GM23248 (cell line): ENCODE results near the gene UBE2S. TPM values are rescaled to one million over a fixed set of nuclear protein-coding genes. Genes with fewer than 3 reads are reported as not detected.
"Not testable (repeated sequence)": the region's sequence is repeated elsewhere in the genome, so short reads cannot be mapped to it uniquely, and the experiment has no call there.

Experiments used
- DNase-seq: peaks from one replicate; pipeline ENCODE4 v3.0.0-alpha.2; 2015
- H2AFZ ChIP-seq: fragments of 200-600 bp; sonication (generic); 2 replicates; pipeline ENCODE4 v1.6.1; 2016; ENCODE audit warnings: antibody characterized with exemption
- H3F3A ChIP-seq: fragments of 200-600 bp; sonication (generic); 2 replicates; pipeline ENCODE4 v1.6.1; 2016; ENCODE audit warnings: mild to moderate bottlenecking, antibody characterized with exemption, mixed run types; ENCODE audit not compliant: insufficient read depth
- H3K27ac ChIP-seq: fragments of 200-600 bp; sonication (generic); 2 replicates; pipeline ENCODE4 v1.5.1; 2016; ENCODE audit warnings: mild to moderate bottlenecking
- H3K27me3 ChIP-seq: fragments of 200-600 bp; sonication (generic); replicated peaks from 2 replicates; pipeline ENCODE4 v1.6.1; 2016; ENCODE audit warnings: mild to moderate bottlenecking; ENCODE audit not compliant: insufficient read depth
- H3K36me3 ChIP-seq: fragments of 200-600 bp; sonication (generic); 2 replicates; pipeline ENCODE4 v1.6.1; 2016; ENCODE audit warnings: low read depth, mild to moderate bottlenecking
- H3K4me1 ChIP-seq: fragments of 200-600 bp; sonication (generic); 2 replicates; pipeline ENCODE4 v1.6.1; 2016; ENCODE audit warnings: mild to moderate bottlenecking; ENCODE audit not compliant: insufficient read depth
- H3K4me2 ChIP-seq: fragments of 200-600 bp; sonication (generic); one replicate; pipeline ENCODE4 v1.6.1; 2016; ENCODE audit warnings: mild to moderate bottlenecking; ENCODE audit not compliant: unreplicated experiment
- H3K4me3 ChIP-seq: fragments of 200-600 bp; sonication (generic); 2 replicates; pipeline ENCODE4 v1.5.1; 2016; ENCODE audit warnings: mild to moderate bottlenecking
- H3K79me2 ChIP-seq: fragments of 200-600 bp; sonication (generic); 2 replicates; pipeline ENCODE4 v1.6.1; 2016; ENCODE audit warnings: mild to moderate bottlenecking; ENCODE audit not compliant: insufficient read depth
- H3K9ac ChIP-seq: fragments of 200-600 bp; sonication (generic); 2 replicates; pipeline ENCODE4 v1.6.1; 2016; ENCODE audit warnings: mild to moderate bottlenecking
- H3K9me2 ChIP-seq: fragments of 200-600 bp; sonication (generic); 2 replicates; pipeline ENCODE4 v1.6.1; 2016; ENCODE audit warnings: mixed run types, mild to moderate bottlenecking, moderate library complexity; ENCODE audit not compliant: insufficient read depth
- H3K9me3 ChIP-seq: fragments of 200-600 bp; sonication (generic); one replicate; pipeline ENCODE4 v1.6.1; 2017; ENCODE audit warnings: low read depth
- H4K20me1 ChIP-seq: fragments of 200-600 bp; sonication (generic); 2 replicates; pipeline ENCODE4 v1.6.0; 2016; ENCODE audit not compliant: insufficient read depth
- EZH2 ChIP-seq: fragments of 200-600 bp; sonication (generic); IDR thresholded peaks from 2 replicates; pipeline ENCODE4 v1.6.1; 2018; ENCODE audit warnings: antibody characterized with exemption, mild to moderate bottlenecking; ENCODE audit not compliant: insufficient read depth, poor library complexity, severe bottlenecking
- EZH2phosphoT487 ChIP-seq: fragments of 200-600 bp; sonication (generic); IDR thresholded peaks from 2 replicates; pipeline ENCODE4 v1.6.1; 2018; ENCODE audit warnings: antibody characterized with exemption, moderate library complexity, mild to moderate bottlenecking, low read depth; ENCODE audit not compliant: insufficient read depth
- WGBS, 2 experiments: methylation state at CpG; one replicate each; pipeline ENCODE4 v1.1.6; 2015 to 2017; ENCODE audit warnings: low lambda C conversion rate in 2 of 2, low coverage in 1 of 2; ENCODE audit errors: missing lambda C conversion rate in 2 of 2; 5-methylcytosine and 5-hydroxymethylcytosine counted together
- in situ Hi-C: fragments of 300-500 bp; cut with MboI; formaldehyde crosslinking; loops from 2 replicates; pipeline ENCODE4 v1.15.0; 2020
- polyA plus RNA-seq: library from polyadenylated mRNA; unstranded; fragments of >200 nt; fragmentation: Nextera tagmentation; extraction: Ambion mirVana; gene quantifications from 2 replicates; pipeline ENCODE4 v1.2.1, GENCODE V29; 2016
- total RNA-seq: library from RNA; depleted of rRNA; stranded (reverse); fragments of >200 nt; shearing (Covaris generic); gene quantifications from 2 replicates; pipeline ENCODE4 v1.2.3, GENCODE V29; 2014

The UBE2S gene
- total and polyA plus RNA-seq, 2 experiments from 2014 or later, result 82.2 to 106 TPM

DNA sequence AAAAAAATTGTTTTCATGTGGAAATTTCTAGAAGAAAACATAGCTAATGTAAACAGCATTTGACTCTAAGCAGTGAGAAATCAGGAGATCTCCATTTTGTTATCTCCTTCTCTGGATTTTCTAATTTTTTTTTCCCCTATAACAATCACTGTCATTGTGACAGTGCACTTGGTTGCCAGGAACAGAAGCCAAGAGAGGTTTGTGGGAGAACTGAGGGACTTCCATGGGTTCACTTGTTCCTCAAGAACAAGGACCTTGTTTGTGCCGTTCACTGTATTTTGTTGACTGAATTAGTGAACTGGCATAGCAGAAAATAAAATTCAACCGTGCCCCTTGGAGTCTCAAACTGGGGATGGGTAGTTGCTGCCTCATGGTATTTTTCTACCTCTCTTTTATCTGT is 18.5 kb upstream of the UBE2S start:
- H3K4me1 ChIP-seq, result no peaks in the 10 kb centered on the region
- no peaks in the 10 kb centered on the region for H3F3A ChIP-seq
- peaks cover 27% of the 10 kb centered on the region; the same call in 1 of the 2 replicates for H3K27me3 ChIP-seq
- no peak overlapping the region for H2AFZ ChIP-seq
- no peak for DNase-seq
- no peaks in the 10 kb centered on the region for H3K9me2 ChIP-seq
- no peak overlapping the region for H3K27ac ChIP-seq
- WGBS, 2 experiments, result 21 to 24% methylated on average over 2 of the region's 2 CpGs
- no peaks in the 10 kb centered on the region for H3K36me3 ChIP-seq
- no peak overlapping the region for H3K4me3 ChIP-seq
- H3K4me2 ChIP-seq, result no peak overlapping the region
- no peaks in the 10 kb centered on the region for H3K79me2 ChIP-seq
- TF ChIP-seq EZH2phosphoT487 (no peak), EZH2 (no peak)
- H4K20me1 ChIP-seq, result no peaks in the 10 kb centered on the region
- in situ Hi-C loops, result no loop called here
- H3K9me3 ChIP-seq, result no peaks in the 10 kb centered on the region
- no peak overlapping the region for H3K9ac ChIP-seq

DNA sequence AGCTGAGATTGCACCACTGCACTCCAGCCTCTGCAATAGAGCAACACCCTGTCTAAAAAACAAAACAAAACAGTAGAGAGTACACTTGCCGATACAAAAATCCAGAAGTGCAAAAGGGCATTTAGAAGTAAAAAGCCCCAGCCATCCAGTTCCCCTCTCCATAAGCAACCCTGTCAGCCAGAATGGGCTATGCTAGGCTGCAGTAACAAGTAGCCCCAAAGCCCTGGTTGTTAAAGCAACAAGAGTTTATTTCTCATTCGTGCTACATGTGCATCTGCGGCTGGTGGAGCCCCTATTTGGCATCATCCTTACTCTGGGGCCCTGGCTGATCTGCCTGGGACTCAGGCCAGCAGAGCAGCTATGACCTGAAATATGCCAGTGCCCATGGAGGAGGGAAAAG is 16.9 kb upstream of the UBE2S start:
- Histone ChIP-seq H3K9ac (no peak overlapping the region), H3K36me3 (no peaks in the 10 kb centered on the region), H3K4me1 (no peaks in the 10 kb centered on the region), H4K20me1 (no peaks in the 10 kb centered on the region), H3K27me3 (peaks cover 27% of the 10 kb centered on the region; the same call in 1 of the 2 replicates), H3K4me3 (no peak overlapping the region), H2AFZ (no peak overlapping the region), H3K9me3 (no peaks in the 10 kb centered on the region), H3K79me2 (no peaks in the 10 kb centered on the region), H3K27ac (no peak overlapping the region), H3K9me2 (no peaks in the 10 kb centered on the region), H3K4me2 (no peak overlapping the region), H3F3A (no peaks in the 10 kb centered on the region)
- no peak for TF ChIP-seq EZH2phosphoT487
- no peak for TF ChIP-seq EZH2
- in situ Hi-C loops, result no loop called here
- no peak for DNase-seq
- 41 to 43% methylated on average over 3 of the region's 3 CpGs for WGBS, 2 experiments

DNA sequence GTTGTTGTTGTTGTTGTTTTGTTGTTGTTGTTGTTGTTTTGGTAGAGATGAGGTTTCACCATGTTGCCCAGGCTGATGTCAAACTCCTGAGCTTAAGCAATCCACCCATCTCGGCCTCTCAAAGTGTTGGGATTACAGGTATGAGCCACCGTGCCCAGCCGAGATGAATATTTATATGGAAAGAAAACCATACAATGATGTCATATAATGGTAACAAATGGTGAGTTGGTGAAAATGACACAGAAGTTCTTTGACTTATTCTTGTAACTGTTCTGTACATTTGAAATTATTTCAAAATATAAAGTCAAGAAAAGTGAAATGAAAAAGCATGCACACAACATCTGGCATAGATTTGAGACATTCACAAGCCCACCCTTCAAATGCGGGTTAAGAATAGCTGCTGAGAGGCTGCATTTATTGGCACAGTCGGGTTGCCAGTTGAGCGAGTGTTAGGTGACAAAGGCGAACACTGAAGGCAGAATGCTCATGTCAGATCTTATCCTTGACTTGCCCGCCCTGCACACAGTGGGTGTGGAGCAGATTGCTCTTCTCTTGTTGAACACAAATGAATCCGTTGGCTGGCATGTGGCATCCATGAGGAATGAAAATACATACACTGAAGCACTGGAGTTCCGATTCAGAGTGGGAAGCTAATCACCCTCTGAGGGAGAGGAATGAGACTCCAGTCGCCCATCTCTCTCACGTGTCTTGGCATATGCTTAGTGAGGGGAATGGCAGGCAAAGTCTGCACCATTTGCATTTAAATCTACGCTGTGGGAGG is 15.8 kb upstream of the UBE2S start:
- no peak for DNase-seq
- Histone ChIP-seq H3K27me3 (peaks cover 27% of the 10 kb centered on the region; the same call in 1 of the 2 replicates), H3K9me3 (no peaks in the 10 kb centered on the region), H3F3A (no peaks in the 10 kb centered on the region), H3K4me2 (no peak overlapping the region), H3K9ac (no peak overlapping the region), H3K4me1 (no peaks in the 10 kb centered on the region), H3K27ac (no peak overlapping the region), H4K20me1 (no peaks in the 10 kb centered on the region), H3K36me3 (no peaks in the 10 kb centered on the region), H3K9me2 (no peaks in the 10 kb centered on the region), H2AFZ (no peak overlapping the region), H3K4me3 (no peak overlapping the region), H3K79me2 (no peaks in the 10 kb centered on the region)
- 11 to 15% methylated on average over 13 of the region's 13 CpGs for WGBS, 2 experiments
- in situ Hi-C loops, result no loop called here
- TF ChIP-seq EZH2 (no peak), EZH2phosphoT487 (no peak)

DNA sequence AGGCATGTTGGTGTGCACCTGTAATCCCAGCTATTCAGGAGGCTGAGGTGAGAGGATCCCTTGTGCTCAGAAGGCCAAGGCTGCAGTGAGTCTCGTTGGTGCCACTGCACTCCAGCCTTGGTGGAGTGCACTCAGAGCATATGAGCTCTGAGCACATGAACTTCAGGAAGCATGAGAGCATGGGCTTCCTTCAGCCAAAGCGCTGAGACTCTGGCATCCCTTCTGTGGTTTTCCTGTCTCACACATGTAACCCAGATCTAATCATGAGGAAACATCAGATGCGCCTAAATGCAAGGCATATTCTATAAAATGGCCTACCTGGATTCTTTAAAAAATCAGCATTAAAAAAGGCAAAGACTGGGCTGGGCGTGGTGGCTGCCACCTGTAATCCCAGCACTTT is 13.7 kb upstream of the UBE2S start:
- H3K9me3 ChIP-seq, H3K36me3 ChIP-seq, H3K79me2 ChIP-seq, H3K9ac ChIP-seq, H3K4me2 ChIP-seq, in situ Hi-C loops, H3K4me1 ChIP-seq, H3K4me3 ChIP-seq, H2AFZ ChIP-seq, H3K9me2 ChIP-seq, DNase-seq, H4K20me1 ChIP-seq, H3F3A ChIP-seq, H3K27ac ChIP-seq: not testable (repeated sequence)
- H3K27me3 ChIP-seq, result peaks cover 25% of the 10 kb centered on the region; the same call in 1 of the 2 replicates
- WGBS, 2 experiments, result 31 to 38% methylated on average over 4 of the region's 4 CpGs
